ENCODE measurements around the gene PPM1H.
A peak's percentile ranks its signal among the peaks of the same experiment; 100 is the strongest.

Gene PPM1H

DNA sequence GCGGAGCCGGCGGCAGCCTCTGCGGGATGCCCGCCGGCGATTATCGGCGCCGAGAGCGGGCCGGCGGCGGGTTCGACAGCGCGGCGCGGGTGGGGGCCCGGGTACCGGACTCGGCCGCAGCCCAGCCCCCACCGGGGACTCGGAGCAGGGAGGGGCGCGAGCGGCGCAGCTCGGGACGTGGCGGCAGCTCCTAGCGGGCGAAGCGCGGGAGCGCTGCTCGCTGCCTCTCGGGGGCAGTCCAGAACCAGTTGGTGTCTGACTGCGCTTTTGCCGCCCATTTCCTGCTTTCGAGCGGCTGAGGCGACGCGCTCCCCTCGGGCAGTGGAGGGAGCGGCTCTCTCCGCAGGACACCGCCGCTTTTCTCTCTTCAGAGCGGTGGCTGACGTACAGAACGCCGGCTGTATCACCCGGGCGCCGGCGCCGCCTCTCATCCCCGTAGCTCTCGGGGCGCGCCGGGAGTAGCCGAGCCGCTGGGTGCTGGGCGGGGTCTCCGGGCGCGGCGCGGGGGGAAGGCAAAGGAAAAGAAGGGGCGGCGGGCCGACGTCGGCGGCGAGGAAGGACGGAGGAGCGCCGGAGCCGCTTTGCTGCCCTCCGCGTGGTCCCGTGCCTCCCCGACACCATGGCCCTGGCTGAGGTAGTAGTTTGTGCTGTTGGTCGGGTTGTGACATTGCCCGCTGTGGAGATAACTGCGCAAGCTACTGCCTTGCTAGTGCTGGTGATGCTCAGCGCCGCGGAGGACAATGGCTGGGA, 331.7 kb downstream of the PPM1H start:
- POLR2A ChIA-PET (ENCODE audit: low non-redundant PET): no interaction called here

DNA sequence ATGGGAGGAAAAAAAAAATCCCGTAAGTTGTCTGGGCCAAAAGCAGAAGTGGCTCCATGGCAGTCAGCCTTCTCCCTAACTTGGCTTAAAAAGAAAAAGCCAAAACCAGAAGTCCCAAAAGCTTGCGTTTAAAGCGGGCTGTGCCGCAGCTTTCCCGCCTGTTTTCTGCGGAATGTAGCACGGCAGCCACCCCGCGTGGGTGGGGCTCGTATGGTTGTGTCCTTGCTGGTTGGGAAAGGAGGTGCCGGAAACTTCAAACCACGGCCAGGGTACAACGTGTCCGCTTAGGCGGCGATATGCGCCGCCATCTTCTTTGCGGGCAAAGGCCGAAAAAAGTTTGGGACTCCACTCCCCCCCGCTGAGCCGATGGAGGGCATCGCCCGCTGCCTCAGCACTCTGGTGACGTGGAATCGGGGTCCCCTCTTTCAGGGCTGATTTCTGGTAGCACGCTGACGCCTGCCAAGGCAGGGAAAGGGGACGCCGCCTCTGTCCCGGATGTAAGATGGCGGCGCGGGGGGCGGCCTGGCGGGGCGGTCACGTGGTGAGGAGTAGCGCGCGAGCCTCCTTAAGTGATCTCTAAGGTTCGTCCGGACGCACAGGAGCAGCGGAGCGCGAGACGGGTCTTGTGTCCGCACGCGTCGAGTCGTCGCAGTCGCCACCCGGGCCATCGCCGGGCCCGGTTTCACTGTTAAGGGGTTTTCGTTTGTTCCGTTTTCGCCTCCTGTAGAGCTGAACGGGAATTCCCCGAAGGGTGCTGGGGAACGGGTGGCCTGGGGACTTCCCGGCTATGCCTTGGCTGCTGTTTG, 332.5 kb downstream of the PPM1H start:
- ChIA-PET POLR2A (ENCODE audit: low non-redundant PET) (interaction anchor here (0.6 kb wide), 1 partner anchor 23 kb away, joined by 6 read pairs; no protein-coding TSS in a partner anchor), CTCF (interaction anchor here (1.1 to 1.8 kb wide), 2 partner anchors 192 to 392 kb away, joined by 3 to 13 read pairs; no protein-coding TSS in a partner anchor)
- peak overlapping the region; percentile 100 for H3K27ac ChIP-seq
- TF ChIP-seq, protein P1, sequence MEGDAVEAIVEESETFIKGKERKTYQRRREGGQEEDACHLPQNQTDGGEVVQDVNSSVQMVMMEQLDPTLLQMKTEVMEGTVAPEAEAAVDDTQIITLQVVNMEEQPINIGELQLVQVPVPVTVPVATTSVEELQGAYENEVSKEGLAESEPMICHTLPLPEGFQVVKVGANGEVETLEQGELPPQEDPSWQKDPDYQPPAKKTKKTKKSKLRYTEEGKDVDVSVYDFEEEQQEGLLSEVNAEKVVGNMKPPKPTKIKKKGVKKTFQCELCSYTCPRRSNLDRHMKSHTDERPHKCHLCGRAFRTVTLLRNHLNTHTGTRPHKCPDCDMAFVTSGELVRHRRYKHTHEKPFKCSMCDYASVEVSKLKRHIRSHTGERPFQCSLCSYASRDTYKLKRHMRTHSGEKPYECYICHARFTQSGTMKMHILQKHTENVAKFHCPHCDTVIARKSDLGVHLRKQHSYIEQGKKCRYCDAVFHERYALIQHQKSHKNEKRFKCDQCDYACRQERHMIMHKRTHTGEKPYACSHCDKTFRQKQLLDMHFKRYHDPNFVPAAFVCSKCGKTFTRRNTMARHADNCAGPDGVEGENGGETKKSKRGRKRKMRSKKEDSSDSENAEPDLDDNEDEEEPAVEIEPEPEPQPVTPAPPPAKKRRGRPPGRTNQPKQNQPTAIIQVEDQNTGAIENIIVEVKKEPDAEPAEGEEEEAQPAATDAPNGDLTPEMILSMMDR (conservative IDR thresholded peaks at IDR 0.05; ENCODE audit: low read depth): no peak
- DNase-seq (ENCODE audit: low spot score): peak; percentile 72

More for the DNA sequence above, 331.7 kb downstream of the PPM1H start:
- DNase-seq (ENCODE audit: low spot score): peak; percentile 73
- CTCF ChIA-PET: interaction anchor here (1.1 to 1.8 kb wide), 3 partner anchors 22 to 196 kb away, joined by 4 to 13 read pairs (median 8); no protein-coding TSS in a partner anchor
- TF ChIP-seq, protein P1 (conservative IDR thresholded peaks at IDR 0.05; ENCODE audit: low read depth): peak; percentile 52
- H3K27ac ChIP-seq: peak overlapping the region; percentile 100

DNA sequence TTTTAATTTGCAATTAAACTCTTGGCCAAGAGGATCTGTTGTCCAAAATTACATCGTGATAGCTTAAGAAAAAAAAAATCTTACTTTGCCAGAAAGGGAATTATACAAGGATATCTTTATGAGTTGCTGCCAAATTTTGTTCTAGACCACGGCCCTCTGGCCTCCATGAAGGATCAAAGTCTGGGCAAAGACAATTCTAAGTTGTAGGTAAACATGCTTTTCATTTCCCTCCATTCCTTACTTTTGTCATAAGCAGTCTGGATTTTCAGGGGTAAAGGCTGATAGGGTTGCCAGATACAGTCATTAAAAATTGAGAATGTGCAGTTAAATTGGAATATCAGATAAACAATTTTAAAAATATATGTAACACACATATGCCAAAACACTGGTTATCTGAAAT, 333.2 kb downstream of the PPM1H start:
- ChIA-PET POLR2A (ENCODE audit: low non-redundant PET) (interaction anchor here (0.6 kb wide), 1 partner anchor 22 kb away, joined by 6 read pairs; no protein-coding TSS in a partner anchor), CTCF (interaction anchor here (1.1 to 1.8 kb wide), 2 partner anchors 193 to 392 kb away, joined by 3 to 13 read pairs; no protein-coding TSS in a partner anchor)
- DNase-seq (ENCODE audit: low spot score): no peak
- TF ChIP-seq, protein P1 (conservative IDR thresholded peaks at IDR 0.05; ENCODE audit: low read depth): no peak
- peak overlapping the region; percentile 100 for H3K27ac ChIP-seq

DNA sequence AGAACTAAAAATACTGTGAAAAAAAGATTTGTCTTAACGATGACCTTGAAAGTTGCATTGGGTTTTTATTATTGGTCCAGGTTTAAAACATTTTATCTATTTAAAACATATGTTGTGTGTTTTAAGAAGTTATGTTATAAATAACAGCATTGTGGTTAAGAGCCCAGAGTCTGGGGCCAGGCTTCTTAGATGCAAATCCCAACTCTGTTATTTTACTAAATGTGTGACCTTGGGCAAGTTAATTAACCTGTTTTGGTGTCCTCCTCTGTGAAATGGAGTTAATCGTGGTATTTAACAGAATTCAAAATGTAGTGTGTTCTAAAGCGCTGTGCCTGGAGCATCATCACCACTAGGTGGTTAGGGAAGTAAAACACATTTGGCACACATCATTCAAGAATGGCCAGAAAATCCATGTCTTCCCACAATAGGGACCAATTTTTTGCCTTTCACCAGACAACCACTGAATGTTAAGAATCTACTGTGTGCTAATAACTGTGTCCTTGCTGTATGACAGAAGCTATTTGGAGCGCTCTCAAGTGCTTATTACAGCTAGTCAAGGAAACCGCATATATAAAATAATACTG, 335.0 kb downstream of the PPM1H start:
- ChIA-PET CTCF (interaction anchor here (1.1 kb wide), 1 partner anchor 199 kb away, joined by 6 read pairs; no protein-coding TSS in a partner anchor), POLR2A (ENCODE audit: low non-redundant PET) (no interaction called here)
- no peak for DNase-seq (ENCODE audit: low spot score)
- no peak overlapping the region for H3K27ac ChIP-seq
- TF ChIP-seq, protein P1 (conservative IDR thresholded peaks at IDR 0.05; ENCODE audit: low read depth): no peak

DNA sequence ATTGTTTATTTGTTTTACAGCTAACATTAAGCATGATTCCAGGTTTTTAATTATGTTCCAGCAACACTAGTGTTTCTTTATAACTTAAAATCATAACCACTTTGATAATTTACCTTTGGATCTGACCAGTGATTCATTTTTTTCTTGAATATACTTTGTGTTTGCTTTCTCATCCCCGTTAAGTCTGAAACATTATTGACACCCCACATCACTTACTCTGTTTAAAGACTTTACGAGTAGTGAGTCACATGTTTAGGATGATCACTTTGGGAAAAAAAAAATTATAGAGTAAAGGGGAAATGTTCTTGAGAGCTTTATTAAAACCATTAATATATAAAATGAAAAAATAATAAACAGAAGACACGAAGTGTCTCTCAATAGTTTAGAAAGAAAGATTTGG, 336.1 kb downstream of the PPM1H start:
- ChIA-PET POLR2A (ENCODE audit: low non-redundant PET) (no interaction called here), CTCF (no interaction called here)
- no peak overlapping the region for H3K27ac ChIP-seq
- DNase-seq (ENCODE audit: low spot score): no peak
- TF ChIP-seq, protein P1 (conservative IDR thresholded peaks at IDR 0.05; ENCODE audit: low read depth): no peak

DNA sequence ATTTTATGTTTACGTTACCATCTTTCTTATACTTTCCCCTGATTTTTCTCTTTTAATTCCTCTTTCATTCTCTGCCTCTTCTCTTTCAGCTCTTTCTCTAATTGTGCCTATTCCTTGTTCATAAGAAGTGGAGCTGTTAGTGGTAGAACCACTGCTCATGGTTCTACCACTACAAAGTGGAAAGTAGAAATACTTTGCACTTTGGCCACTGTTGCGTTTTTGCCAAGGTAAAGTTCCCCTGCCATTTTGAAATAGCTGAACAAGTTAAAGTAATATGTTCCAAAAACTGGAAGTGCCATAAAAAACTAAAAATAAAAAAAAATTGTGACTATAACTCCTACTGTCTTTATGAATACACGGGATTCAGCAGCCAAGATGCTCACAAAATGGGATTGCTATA, 337.7 kb downstream of the PPM1H start:
- no peak for DNase-seq (ENCODE audit: low spot score)
- ChIA-PET POLR2A (ENCODE audit: low non-redundant PET) (no interaction called here), CTCF (no interaction called here)
- H3K27ac ChIP-seq: no peak overlapping the region
- TF ChIP-seq, protein P1 (conservative IDR thresholded peaks at IDR 0.05; ENCODE audit: low read depth): no peak

All from RWPE1 (cell line).